Measurements from ENCODE around the gene CDH4.

CDH4 gene

GRCh38 chr20:61436667-61437279 is 184.7 kb downstream of the CDH4 start:
- Histone ChIP-seq H3K4me3 (ENCODE audit: low read depth in 1 of 2, low read length in 2 of 2) (peak overlapping the region in 1 of 2 donors; percentile 6), H3K4me1 (ENCODE audit: control insufficient read depth in 1 of 2, insufficient read depth in 2 of 2, low read length in 2 of 2) (no peaks in the 10 kb centered on the region), H3K27ac (ENCODE audit: low read length) (no peak overlapping the region)

DNA sequence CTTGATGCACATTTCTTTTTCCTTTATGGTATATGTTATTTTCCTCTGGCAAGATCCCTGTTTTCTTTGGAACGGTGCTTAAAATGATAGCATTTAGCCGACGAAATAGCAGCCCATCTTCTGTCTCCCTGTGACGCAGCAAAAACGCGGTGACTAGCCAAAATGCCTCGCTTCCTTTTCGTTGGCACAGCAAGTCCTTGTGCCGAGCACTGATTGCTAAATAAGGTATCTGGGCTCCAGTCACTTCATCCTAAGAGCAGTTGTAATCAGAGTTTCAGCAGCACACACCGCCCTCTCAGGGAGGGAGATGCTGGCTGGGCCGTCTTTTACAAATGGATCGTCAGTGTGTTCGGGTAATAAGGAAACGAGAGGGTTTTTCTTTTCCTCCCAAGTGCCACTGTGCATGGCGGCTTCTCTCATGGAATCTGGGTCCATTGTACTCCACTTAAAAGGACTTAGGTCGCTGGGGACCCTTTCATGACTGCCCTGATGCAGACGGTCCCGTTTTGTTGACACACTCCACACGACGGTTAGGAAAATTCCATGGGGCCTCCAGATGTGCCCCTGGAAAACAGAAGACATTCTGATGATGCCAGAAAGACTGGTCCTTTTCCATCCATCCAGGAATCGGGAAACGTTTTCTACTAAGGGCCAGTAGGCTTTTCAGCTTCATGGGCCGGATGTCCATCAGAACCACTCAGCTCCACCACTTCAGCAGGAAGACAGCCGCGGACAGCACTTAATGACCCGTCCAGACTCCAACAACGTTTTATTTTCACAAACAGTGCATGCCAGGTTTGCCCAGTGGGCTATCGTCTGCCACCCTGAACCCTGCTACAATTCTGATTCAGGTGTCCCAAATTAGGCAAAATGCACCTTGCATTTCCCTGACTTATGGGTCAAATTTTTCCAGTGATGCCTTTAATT is 185.5 kb downstream of the CDH4 start:
- H3K4me1 ChIP-seq (ENCODE audit: control insufficient read depth in 1 of 2, insufficient read depth in 2 of 2, low read length in 2 of 2) = no peaks in the 10 kb centered on the region
- H3K36me3 ChIP-seq (ENCODE audit: control insufficient read depth in 1 of 2, insufficient read depth in 2 of 2, low read length in 2 of 2) = no peaks in the 10 kb centered on the region
- peak overlapping the region in 1 of 2 donors; percentile 6 for H3K4me3 ChIP-seq (ENCODE audit: low read depth in 1 of 2, low read length in 2 of 2)
- H3K9me3 ChIP-seq (ENCODE audit: control insufficient read depth in 1 of 2, low read length in 2 of 2) = no peaks in the 10 kb centered on the region
- no peaks in the 10 kb centered on the region for H3K27me3 ChIP-seq (ENCODE audit: low read depth, low read length)
- H3K27ac ChIP-seq (ENCODE audit: low read length) = no peak overlapping the region

More at GRCh38 chr20:61436667-61437279, 184.7 kb downstream of the CDH4 start:
- Histone ChIP-seq H3K36me3 (ENCODE audit: control insufficient read depth in 1 of 2, insufficient read depth in 2 of 2, low read length in 2 of 2) (no peaks in the 10 kb centered on the region), H3K27me3 (ENCODE audit: low read depth, low read length) (no peaks in the 10 kb centered on the region), H3K9me3 (ENCODE audit: control insufficient read depth in 1 of 2, low read length in 2 of 2) (no peaks in the 10 kb centered on the region)

DNA sequence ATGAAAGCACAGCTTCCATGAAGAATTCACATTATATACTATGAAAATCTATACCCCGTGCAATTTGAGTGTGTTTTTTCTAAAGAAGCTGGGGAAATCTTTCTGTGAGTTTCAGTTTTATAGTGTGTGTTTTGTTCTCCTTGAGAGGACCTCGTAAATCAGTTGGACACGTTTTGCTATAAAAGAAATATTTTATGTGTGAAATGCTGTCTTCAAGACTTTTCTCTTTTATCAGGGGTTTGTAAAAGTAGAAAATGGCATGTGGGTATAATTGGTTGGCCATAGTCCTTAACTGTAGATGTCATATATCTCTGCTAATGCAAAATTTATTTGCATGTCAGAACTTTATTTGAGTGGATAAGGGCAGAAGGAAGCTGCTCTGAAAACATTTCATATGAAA is 186.2 kb downstream of the CDH4 start:
- Histone ChIP-seq H3K27ac (ENCODE audit: low read length) (no peak overlapping the region), H3K36me3 (ENCODE audit: control insufficient read depth in 1 of 2, insufficient read depth in 2 of 2, low read length in 2 of 2) (no peaks in the 10 kb centered on the region), H3K4me1 (ENCODE audit: control insufficient read depth in 1 of 2, insufficient read depth in 2 of 2, low read length in 2 of 2) (no peaks in the 10 kb centered on the region), H3K4me3 (ENCODE audit: low read depth in 1 of 2, low read length in 2 of 2) (no peak overlapping the region), H3K9me3 (ENCODE audit: control insufficient read depth in 1 of 2, low read length in 2 of 2) (no peaks in the 10 kb centered on the region), H3K27me3 (ENCODE audit: low read depth, low read length) (no peaks in the 10 kb centered on the region)

DNA sequence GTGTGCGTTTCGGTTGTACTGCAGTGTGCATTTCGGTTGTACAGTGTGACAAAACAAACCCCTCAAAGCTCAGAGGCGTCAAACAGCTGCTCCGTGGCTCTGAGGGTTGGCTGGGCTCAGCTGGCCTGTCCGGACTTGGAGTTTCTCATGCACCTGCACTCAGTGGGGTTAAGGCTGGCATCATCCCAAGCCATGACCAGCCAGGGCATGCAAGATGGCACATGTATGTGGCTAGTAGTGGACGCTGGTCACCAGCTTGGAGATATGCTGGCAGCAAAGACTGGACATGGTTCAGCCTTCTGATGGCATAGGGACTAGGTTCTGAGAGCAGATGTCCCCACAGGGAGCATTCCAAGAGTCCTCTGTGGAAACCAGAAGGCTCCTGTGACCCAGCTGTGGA is 187.2 kb downstream of the CDH4 start:
- H3K4me1 ChIP-seq (ENCODE audit: control insufficient read depth in 1 of 2, insufficient read depth in 2 of 2, low read length in 2 of 2) = no peaks in the 10 kb centered on the region
- no peak overlapping the region for H3K27ac ChIP-seq (ENCODE audit: low read length)
- no peaks in the 10 kb centered on the region for H3K36me3 ChIP-seq (ENCODE audit: control insufficient read depth in 1 of 2, insufficient read depth in 2 of 2, low read length in 2 of 2)
- H3K9me3 ChIP-seq (ENCODE audit: control insufficient read depth in 1 of 2, low read length in 2 of 2) = no peaks in the 10 kb centered on the region
- no peak overlapping the region for H3K4me3 ChIP-seq (ENCODE audit: low read depth in 1 of 2, low read length in 2 of 2)
- no peaks in the 10 kb centered on the region for H3K27me3 ChIP-seq (ENCODE audit: low read depth, low read length)

GRCh38 chr20:61440548-61441055 is 188.5 kb downstream of the CDH4 start:
- Histone ChIP-seq H3K4me1 (ENCODE audit: control insufficient read depth in 1 of 2, insufficient read depth in 2 of 2, low read length in 2 of 2) (no peaks in the 10 kb centered on the region), H3K27ac (ENCODE audit: low read length) (no peak overlapping the region), H3K4me3 (ENCODE audit: low read depth in 1 of 2, low read length in 2 of 2) (no peak overlapping the region), H3K36me3 (ENCODE audit: control insufficient read depth in 1 of 2, insufficient read depth in 2 of 2, low read length in 2 of 2) (no peaks in the 10 kb centered on the region), H3K27me3 (ENCODE audit: low read depth, low read length) (no peaks in the 10 kb centered on the region), H3K9me3 (ENCODE audit: control insufficient read depth in 1 of 2, low read length in 2 of 2) (no peaks in the 10 kb centered on the region)

DNA sequence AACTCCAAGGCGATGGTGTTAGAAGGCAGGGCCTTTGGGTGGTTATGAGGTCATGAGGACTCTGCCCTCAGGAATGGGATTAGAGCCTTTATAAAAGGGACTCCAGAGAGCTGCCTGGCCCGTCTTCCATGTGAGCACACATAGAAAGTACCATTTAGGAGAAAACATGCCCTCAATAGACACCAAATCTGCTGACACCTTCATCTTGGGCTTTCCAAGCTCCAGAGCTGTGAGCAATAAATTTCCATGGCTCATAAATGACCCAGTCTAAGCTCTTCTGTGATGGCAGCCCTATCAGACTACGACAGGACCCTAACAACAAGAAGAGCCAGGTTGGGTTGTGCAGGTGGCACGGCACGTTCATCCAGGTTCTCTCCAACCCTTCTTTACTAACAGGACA is 189.5 kb downstream of the CDH4 start:
- Histone ChIP-seq H3K36me3 (ENCODE audit: control insufficient read depth in 1 of 2, insufficient read depth in 2 of 2, low read length in 2 of 2) (no peaks in the 10 kb centered on the region), H3K27ac (ENCODE audit: low read length) (no peak overlapping the region), H3K9me3 (ENCODE audit: control insufficient read depth in 1 of 2, low read length in 2 of 2) (no peaks in the 10 kb centered on the region), H3K4me1 (ENCODE audit: control insufficient read depth in 1 of 2, insufficient read depth in 2 of 2, low read length in 2 of 2) (no peaks in the 10 kb centered on the region), H3K4me3 (ENCODE audit: low read depth in 1 of 2, low read length in 2 of 2) (no peak overlapping the region), H3K27me3 (ENCODE audit: low read depth, low read length) (no peaks in the 10 kb centered on the region)

DNA sequence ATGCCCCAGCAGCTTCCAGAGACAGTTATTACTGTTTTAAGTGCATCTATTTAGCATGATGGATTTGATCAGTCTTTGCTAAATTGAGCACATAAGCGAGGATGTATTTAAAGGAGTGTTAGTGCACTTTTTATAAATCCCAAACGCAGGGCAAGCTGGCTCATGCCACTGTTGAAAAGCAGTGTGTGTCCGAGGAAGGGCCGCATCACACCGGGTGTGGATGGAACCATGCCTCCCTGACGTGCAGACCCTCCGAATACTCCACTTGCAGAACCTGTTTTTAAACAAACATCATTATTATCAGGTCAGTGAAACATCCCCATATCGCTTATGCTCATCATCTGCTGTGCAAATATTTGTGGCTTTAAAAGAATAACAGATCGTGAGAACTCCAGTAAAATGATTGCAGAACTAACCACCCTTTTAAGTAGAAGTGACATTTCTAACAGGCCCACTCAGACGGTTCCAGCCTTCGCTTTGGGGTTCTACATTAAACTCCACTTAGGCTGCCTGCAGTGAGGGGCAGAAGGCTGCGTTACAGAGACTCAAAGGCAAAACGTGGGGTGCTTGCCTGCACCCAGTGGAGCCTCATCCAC is 190.1 kb downstream of the CDH4 start:
- Histone ChIP-seq H3K4me1 (ENCODE audit: control insufficient read depth in 1 of 2, insufficient read depth in 2 of 2, low read length in 2 of 2) (no peaks in the 10 kb centered on the region), H3K27me3 (ENCODE audit: low read depth, low read length) (no peaks in the 10 kb centered on the region), H3K9me3 (ENCODE audit: control insufficient read depth in 1 of 2, low read length in 2 of 2) (no peaks in the 10 kb centered on the region), H3K27ac (ENCODE audit: low read length) (no peak overlapping the region), H3K4me3 (ENCODE audit: low read depth in 1 of 2, low read length in 2 of 2) (no peak overlapping the region), H3K36me3 (ENCODE audit: control insufficient read depth in 1 of 2, insufficient read depth in 2 of 2, low read length in 2 of 2) (no peaks in the 10 kb centered on the region)

GRCh38 chr20:61442718-61443117 is 190.7 kb downstream of the CDH4 start:
- Histone ChIP-seq H3K4me3 (ENCODE audit: low read depth in 1 of 2, low read length in 2 of 2) (no peak overlapping the region), H3K9me3 (ENCODE audit: control insufficient read depth in 1 of 2, low read length in 2 of 2) (no peaks in the 10 kb centered on the region), H3K4me1 (ENCODE audit: control insufficient read depth in 1 of 2, insufficient read depth in 2 of 2, low read length in 2 of 2) (no peaks in the 10 kb centered on the region), H3K36me3 (ENCODE audit: control insufficient read depth in 1 of 2, insufficient read depth in 2 of 2, low read length in 2 of 2) (no peaks in the 10 kb centered on the region), H3K27ac (ENCODE audit: low read length) (no peak overlapping the region), H3K27me3 (ENCODE audit: low read depth, low read length) (no peaks in the 10 kb centered on the region)

DNA sequence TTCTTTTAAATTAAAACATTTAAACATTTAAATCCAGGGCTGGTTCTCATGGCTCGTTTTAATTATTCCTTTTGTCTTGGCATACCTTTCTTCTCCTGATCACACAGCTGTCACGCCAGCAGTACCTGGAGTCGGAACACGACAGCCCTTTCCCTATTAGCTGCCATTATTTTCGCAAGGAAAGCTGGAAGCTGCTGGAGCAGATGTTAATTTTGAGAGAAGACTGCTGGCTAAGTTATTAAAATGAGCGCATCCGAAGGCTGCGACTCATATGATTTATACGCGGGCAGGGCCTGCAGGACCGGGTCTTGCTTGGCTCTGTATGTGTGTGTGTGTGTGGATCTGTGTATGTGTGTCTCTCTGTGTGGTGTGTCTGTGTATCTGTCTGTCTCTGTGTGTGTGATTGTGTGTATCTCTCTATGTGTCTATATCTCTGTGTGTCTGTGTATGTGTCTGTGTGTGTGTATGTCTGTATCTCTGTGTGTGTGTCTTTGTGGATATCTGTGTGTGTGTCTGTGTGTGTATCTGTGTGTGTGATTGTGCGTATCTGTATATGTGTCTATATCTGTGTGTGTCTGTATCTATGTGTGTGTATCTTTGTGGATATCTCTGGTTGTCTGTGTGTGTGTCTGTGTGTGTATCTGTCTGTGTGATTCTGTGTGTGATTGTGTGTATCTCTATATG is 191.5 kb downstream of the CDH4 start:
- Histone ChIP-seq H3K27ac (ENCODE audit: low read length) (no peak overlapping the region), H3K27me3 (ENCODE audit: low read depth, low read length) (no peaks in the 10 kb centered on the region), H3K4me1 (ENCODE audit: control insufficient read depth in 1 of 2, insufficient read depth in 2 of 2, low read length in 2 of 2) (no peaks in the 10 kb centered on the region), H3K4me3 (ENCODE audit: low read depth in 1 of 2, low read length in 2 of 2) (no peak overlapping the region), H3K9me3 (ENCODE audit: control insufficient read depth in 1 of 2, low read length in 2 of 2) (no peaks in the 10 kb centered on the region), H3K36me3 (ENCODE audit: control insufficient read depth in 1 of 2, insufficient read depth in 2 of 2, low read length in 2 of 2) (no peaks in the 10 kb centered on the region)

- Histone ChIP-seq H3K36me3 (ENCODE audit: control insufficient read depth in 1 of 2, insufficient read depth in 2 of 2, low read length in 2 of 2) (no peaks in the 10 kb centered on the region), H3K4me3 (ENCODE audit: low read depth in 1 of 2, low read length in 2 of 2) (no peak overlapping the region), H3K4me1 (ENCODE audit: control insufficient read depth in 1 of 2, insufficient read depth in 2 of 2, low read length in 2 of 2) (no peaks in the 10 kb centered on the region), H3K9me3 (ENCODE audit: control insufficient read depth in 1 of 2, low read length in 2 of 2) (no peaks in the 10 kb centered on the region), H3K27ac (ENCODE audit: low read length) (no peak overlapping the region), H3K27me3 (ENCODE audit: low read depth, low read length) (no peaks in the 10 kb centered on the region)
These were observed 192.6 kb downstream of the CDH4 start for GRCh38 chr20:61444637-61445036.

DNA sequence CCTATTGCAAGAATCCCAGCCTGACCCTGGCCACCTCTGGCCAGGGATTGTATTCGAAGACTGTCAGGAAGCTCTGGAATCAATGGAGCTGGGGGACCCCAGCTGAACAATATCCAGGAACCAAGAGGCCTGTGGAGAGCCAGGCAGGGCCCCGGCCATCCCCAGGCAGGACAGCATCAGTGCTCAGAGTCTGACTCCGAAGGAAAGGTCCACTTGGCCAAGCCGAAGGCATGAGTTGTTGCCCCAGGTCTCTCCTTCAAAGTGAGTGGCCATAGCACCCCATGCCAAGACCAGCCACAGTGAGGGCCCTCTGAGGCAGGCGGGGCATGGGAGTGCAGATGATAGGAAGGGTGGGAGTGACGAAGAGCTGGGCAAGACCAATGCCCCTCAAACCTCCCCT is 193.1 kb downstream of the CDH4 start:
- Histone ChIP-seq H3K27me3 (ENCODE audit: low read depth, low read length) (no peaks in the 10 kb centered on the region), H3K4me3 (ENCODE audit: low read depth in 1 of 2, low read length in 2 of 2) (no peak overlapping the region), H3K27ac (ENCODE audit: low read length) (no peak overlapping the region), H3K9me3 (ENCODE audit: control insufficient read depth in 1 of 2, low read length in 2 of 2) (no peaks in the 10 kb centered on the region), H3K4me1 (ENCODE audit: control insufficient read depth in 1 of 2, insufficient read depth in 2 of 2, low read length in 2 of 2) (no peaks in the 10 kb centered on the region), H3K36me3 (ENCODE audit: control insufficient read depth in 1 of 2, insufficient read depth in 2 of 2, low read length in 2 of 2) (no peaks in the 10 kb centered on the region)
